Mesothelial cell of epicardium (in vitro differentiated cells): Measurements from ENCODE around the gene TMEM178B. TPM values are rescaled to one million over a fixed set of nuclear protein-coding genes. Genes with fewer than 3 reads are reported as not detected.

ENCODE experiments used
- DNase-seq, 2 experiments: peaks; one replicate each; pipeline ENCODE4 v3.0.0; 2021; ENCODE audit warnings: low spot score in 2 of 2; ENCODE audit not compliant: unreplicated experiment in 2 of 2
- H3K27ac Mint-ChIP-seq: 2 replicates; pipeline ENCODE4 v1.8.0; 2021; ENCODE audit warnings: mixed read lengths
- H3K27me3 Mint-ChIP-seq: 2 replicates; pipeline ENCODE4 v1.8.0; 2021; ENCODE audit warnings: low read depth, mixed read lengths
- H3K36me3 Mint-ChIP-seq: 2 replicates; pipeline ENCODE4 v1.8.0; 2021; ENCODE audit warnings: mixed read lengths
- H3K4me1 Mint-ChIP-seq: 2 replicates; pipeline ENCODE4 v1.8.0; 2021; ENCODE audit warnings: mixed read lengths
- H3K4me3 Mint-ChIP-seq: 2 replicates; pipeline ENCODE4 v1.8.0; 2021; ENCODE audit warnings: mild to moderate bottlenecking, moderate library complexity, mixed read lengths
- H3K9me3 Mint-ChIP-seq: 2 replicates; pipeline ENCODE4 v1.8.0; 2021; ENCODE audit warnings: mixed read lengths
- total RNA-seq: library from RNA; stranded (reverse); gene quantifications from 3 replicates; pipeline ENCODE4 v1.2.1, GENCODE V29; 2021
- TF ChIP-seq, protein P1 (sequence below): fragments of 200-600 bp; sonication (generic); IDR thresholded peaks from one replicate; pipeline ENCODE4 v1.5.0; 2021; ENCODE audit warnings: antibody characterized with exemption; ENCODE audit not compliant: unreplicated experiment

Gene TMEM178B
- total RNA-seq, 1 donor from 2014 or later = 0.16 TPM

DNA sequence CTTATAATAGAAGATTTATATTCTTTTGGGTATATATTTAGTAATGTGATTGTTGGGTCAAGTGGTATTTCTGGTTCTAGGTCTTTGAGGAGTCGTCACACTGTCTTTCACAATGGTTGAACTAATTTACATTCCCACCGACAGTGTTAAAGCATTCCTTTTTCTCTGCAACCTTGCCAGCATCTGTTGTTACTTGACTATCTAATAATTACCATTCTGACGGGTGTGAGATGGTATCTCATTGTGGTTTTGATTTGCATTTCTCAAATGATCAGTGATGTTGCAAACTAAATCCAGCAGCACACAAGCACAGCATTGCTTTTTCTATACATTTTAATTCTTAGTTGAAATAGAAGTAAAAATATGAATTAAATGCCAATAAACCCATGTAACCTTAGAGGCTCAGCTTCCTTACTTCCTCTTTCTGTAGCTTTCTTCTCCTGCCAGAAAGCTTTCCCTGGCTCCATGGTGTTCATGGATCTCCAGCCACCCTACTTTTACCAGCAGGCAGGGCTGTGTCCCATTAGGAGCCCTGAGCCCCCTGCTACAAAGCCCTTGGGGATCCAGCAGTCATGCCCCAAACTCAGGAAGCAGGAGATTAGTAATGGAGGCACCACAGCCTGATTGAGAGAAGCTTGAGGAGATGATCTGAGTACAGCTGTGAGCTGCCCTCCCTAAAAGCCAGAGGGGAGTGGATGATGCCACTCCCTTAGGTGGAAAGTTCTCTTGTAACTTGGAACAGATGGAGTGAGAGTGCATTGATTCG lies 158.6 kb downstream of the TMEM178B start:
- Mint-ChIP-seq H3K27me3 (peaks cover 30% of the 10 kb centered on the region), H3K9me3 (no peaks in the 10 kb centered on the region)
- TF ChIP-seq, protein P1, sequence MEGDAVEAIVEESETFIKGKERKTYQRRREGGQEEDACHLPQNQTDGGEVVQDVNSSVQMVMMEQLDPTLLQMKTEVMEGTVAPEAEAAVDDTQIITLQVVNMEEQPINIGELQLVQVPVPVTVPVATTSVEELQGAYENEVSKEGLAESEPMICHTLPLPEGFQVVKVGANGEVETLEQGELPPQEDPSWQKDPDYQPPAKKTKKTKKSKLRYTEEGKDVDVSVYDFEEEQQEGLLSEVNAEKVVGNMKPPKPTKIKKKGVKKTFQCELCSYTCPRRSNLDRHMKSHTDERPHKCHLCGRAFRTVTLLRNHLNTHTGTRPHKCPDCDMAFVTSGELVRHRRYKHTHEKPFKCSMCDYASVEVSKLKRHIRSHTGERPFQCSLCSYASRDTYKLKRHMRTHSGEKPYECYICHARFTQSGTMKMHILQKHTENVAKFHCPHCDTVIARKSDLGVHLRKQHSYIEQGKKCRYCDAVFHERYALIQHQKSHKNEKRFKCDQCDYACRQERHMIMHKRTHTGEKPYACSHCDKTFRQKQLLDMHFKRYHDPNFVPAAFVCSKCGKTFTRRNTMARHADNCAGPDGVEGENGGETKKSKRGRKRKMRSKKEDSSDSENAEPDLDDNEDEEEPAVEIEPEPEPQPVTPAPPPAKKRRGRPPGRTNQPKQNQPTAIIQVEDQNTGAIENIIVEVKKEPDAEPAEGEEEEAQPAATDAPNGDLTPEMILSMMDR = no peak

DNA sequence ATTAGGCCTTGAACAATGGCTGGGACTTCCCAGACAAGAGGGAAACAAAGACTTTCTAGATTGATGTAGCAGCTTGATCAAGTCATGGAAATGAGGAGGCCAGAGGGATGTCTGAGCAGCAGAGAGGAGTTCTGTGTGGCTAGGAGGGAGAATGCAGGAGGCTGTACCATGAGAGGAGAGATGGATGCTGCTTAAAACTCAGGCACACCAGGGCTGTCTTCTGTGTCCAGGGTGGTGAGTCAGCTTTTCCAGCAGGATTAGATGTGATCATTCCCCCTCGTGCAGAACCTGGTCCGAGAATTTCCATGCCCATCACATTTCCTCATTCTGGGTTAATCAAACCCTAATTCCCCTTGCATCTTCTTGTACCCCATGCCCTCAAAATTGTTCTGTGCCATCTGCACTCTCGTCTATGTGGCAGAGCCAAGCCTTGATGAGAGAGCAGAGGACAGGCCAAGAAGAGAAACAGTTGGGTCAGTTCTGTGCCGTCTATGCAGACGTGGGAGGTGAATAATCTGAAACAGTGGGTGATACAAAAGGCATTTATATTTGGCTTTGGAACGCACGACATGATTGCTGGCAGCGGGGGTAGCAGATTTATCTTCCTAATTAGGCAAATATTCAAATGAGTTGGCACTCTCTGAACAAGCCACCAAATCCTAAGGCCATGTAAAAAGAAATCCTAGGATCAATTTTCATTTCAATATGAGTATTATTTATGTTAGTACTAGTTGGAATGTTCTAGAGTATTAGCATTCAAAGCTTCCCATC lies 160.7 kb downstream of the TMEM178B start:
- peaks cover 31% of the 10 kb centered on the region for H3K27me3 Mint-ChIP-seq
- H3K4me3 Mint-ChIP-seq = no peak overlapping the region
- H3K4me1 Mint-ChIP-seq = no peaks in the 10 kb centered on the region
- no peaks in the 10 kb centered on the region for H3K9me3 Mint-ChIP-seq
- H3K27ac Mint-ChIP-seq = no peak overlapping the region
- DNase-seq = no peak
- H3K36me3 Mint-ChIP-seq = no peaks in the 10 kb centered on the region
- TF ChIP-seq, protein P1 = no peak

More for the DNA sequence above, 158.6 kb downstream of the TMEM178B start:
- Mint-ChIP-seq H3K27ac (no peak overlapping the region), H3K4me1 (no peaks in the 10 kb centered on the region), H3K36me3 (no peaks in the 10 kb centered on the region), H3K4me3 (no peak overlapping the region)
- no peak for DNase-seq

DNA sequence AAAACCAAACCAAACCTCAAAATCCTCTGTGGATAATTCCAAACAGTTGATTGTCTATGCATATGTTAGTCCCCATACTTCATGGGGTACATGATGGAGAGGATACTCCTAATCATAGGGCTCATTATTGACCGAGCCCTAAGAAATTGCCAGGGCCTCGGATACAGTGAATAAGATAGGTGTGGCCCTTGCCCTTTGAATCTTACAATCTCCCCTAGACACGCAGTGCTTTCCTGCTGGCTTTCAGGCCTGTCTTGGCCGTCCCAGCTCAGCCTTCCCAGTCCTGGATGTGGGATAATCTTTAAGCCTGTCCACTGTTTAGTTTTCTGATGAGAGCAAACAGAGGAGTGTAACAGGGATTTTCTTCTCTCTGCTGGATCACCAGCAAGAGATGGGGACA lies 161.8 kb downstream of the TMEM178B start:
- no peak for DNase-seq
- H3K27me3 Mint-ChIP-seq = peaks cover 29% of the 10 kb centered on the region
- no peak overlapping the region for H3K4me3 Mint-ChIP-seq
- TF ChIP-seq, protein P1 = no peak
- no peaks in the 10 kb centered on the region for H3K36me3 Mint-ChIP-seq
- no peaks in the 10 kb centered on the region for H3K4me1 Mint-ChIP-seq
- no peak overlapping the region for H3K27ac Mint-ChIP-seq
- no peaks in the 10 kb centered on the region for H3K9me3 Mint-ChIP-seq

DNA sequence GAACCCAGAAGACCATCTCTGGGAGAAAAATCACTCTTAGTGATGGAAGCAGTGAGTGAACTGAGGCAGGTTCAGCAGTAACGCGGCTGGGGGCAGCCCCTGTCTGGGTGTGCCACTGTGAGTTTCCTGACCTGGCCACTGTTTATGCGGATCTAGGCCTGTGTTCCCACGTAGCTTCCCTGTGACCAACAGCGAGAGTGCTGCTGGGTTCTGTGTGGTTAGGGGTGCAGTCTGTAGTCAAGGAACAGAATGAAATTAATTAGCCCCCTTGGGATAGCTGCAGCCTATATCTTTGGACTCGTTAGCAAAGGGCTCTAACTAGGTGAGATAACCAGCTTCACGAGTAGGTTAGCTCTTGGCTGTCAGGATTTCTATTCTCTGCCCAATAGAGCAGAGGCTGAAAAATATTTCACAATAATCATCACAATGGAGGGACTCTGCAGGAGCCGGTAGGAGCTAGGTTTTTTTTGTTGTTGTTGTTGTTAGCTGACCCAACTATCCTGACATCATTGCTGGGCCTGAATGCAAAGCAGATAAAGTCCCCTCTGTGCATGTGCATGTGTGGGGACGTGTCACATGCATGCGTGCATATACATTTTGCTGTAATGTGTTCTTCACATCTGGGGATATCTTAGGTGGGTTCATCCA lies 164.9 kb downstream of the TMEM178B start:
- Mint-ChIP-seq H3K27me3 (peaks cover 14% of the 10 kb centered on the region), H3K36me3 (no peaks in the 10 kb centered on the region), H3K27ac (no peak overlapping the region), H3K9me3 (no peaks in the 10 kb centered on the region), H3K4me3 (no peak overlapping the region), H3K4me1 (no peaks in the 10 kb centered on the region)
- no peak for DNase-seq
- TF ChIP-seq, protein P1 = no peak

DNA sequence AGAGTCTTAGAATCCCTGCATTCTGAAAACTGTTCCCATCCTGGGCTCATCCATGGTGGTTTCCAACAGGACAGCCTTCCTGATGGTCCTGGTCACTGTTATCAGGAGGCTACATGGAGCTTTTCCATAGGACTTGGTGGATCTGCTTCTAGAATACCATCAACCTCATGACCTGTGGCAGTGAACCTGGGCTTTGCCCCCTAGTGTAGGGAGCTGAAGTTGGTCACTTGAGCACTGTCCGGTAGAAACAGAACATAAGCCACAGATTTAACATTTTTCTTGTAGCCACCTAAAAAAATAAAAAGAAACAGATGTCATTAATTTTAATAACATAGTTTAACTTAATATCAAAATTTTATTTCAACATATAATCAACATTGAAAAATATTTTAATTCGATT lies 165.8 kb downstream of the TMEM178B start:
- DNase-seq = no peak
- no peaks in the 10 kb centered on the region for H3K4me1 Mint-ChIP-seq
- H3K27ac Mint-ChIP-seq = no peak overlapping the region
- H3K36me3 Mint-ChIP-seq = no peaks in the 10 kb centered on the region
- no peak overlapping the region for H3K4me3 Mint-ChIP-seq
- TF ChIP-seq, protein P1 = no peak
- H3K9me3 Mint-ChIP-seq = no peaks in the 10 kb centered on the region
- peaks cover 17% of the 10 kb centered on the region for H3K27me3 Mint-ChIP-seq
